Neutrophil (primary cell): ENCODE measurements around the gene FAM9B.
"Not testable (repeated sequence)": the region's sequence is repeated elsewhere in the genome, so short reads cannot be mapped to it uniquely, and the experiment has no call there.

Experiments
- H3K27ac ChIP-seq: fragments of 200-600 bp; sonication (generic); 2 replicates; pipeline ENCODE4 v1.5.1; 2016; ENCODE audit warnings: mild to moderate bottlenecking, moderate library complexity
- H3K27me3 ChIP-seq: fragments of 200-600 bp; sonication (generic); 2 replicates; pipeline ENCODE4 v1.6.0; 2016; ENCODE audit warnings: mild to moderate bottlenecking
- H3K36me3 ChIP-seq: fragments of 200-600 bp; sonication (generic); 2 replicates; pipeline ENCODE4 v1.5.1; 2017
- H3K4me1 ChIP-seq, 2 experiments: fragments of 200-600 bp in 1 of 2; sonication (generic) in 1 of 2; 1 replicate in 1 of 2; 2 replicates in 1 of 2; pipeline versions ENCODE4 v1.5.1 to v1.6.1; 2013 to 2016; ENCODE audit warnings: low read depth in 1 of 2, low read length in 1 of 2, mild to moderate bottlenecking in 1 of 2, moderate library complexity in 1 of 2; ENCODE audit not compliant: control insufficient read depth in 1 of 2, insufficient read depth in 1 of 2
- H3K4me3 ChIP-seq, 2 experiments: fragments of 200-600 bp in 1 of 2; sonication (generic) in 1 of 2; 1 replicate in 1 of 2; 2 replicates in 1 of 2; pipeline ENCODE4 v1.5.1; 2013 to 2016; ENCODE audit warnings: low read depth in 1 of 2, low read length in 1 of 2, mild to moderate bottlenecking in 1 of 2, moderate library complexity in 1 of 2
- H3K9me3 ChIP-seq: fragments of 200-600 bp; sonication (generic); 2 replicates; pipeline ENCODE4 v1.5.1; 2016
- TF ChIP-seq, protein P1 (sequence below): fragments of 200-600 bp; sonication (generic); IDR thresholded peaks from 2 replicates; pipeline ENCODE4 v1.5.1; 2016; ENCODE audit warnings: antibody characterized with exemption

FAM9B gene

DNA sequence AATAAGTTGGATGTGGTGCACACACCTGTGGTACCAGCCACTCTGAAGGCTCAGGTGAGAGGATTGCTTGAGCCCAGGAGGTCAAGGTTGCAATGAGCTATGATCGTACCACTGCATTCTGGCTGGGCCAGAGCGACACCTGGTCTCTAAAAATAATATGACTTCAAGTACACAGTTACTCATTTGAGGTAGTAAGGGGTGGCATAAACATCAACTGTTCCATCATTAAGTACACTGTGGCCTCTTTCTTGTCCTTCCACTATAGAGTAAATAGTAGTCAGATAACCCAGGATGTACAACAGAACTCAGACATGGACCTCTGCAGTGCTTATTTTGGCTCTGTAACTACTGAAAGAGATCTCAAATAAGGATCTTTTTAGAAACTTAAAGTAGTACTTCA lies 10.6 kb downstream of the FAM9B start:
- H3K4me1 ChIP-seq = no peaks in the 10 kb centered on the region
- TF ChIP-seq, protein P1, sequence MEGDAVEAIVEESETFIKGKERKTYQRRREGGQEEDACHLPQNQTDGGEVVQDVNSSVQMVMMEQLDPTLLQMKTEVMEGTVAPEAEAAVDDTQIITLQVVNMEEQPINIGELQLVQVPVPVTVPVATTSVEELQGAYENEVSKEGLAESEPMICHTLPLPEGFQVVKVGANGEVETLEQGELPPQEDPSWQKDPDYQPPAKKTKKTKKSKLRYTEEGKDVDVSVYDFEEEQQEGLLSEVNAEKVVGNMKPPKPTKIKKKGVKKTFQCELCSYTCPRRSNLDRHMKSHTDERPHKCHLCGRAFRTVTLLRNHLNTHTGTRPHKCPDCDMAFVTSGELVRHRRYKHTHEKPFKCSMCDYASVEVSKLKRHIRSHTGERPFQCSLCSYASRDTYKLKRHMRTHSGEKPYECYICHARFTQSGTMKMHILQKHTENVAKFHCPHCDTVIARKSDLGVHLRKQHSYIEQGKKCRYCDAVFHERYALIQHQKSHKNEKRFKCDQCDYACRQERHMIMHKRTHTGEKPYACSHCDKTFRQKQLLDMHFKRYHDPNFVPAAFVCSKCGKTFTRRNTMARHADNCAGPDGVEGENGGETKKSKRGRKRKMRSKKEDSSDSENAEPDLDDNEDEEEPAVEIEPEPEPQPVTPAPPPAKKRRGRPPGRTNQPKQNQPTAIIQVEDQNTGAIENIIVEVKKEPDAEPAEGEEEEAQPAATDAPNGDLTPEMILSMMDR = no peak

DNA sequence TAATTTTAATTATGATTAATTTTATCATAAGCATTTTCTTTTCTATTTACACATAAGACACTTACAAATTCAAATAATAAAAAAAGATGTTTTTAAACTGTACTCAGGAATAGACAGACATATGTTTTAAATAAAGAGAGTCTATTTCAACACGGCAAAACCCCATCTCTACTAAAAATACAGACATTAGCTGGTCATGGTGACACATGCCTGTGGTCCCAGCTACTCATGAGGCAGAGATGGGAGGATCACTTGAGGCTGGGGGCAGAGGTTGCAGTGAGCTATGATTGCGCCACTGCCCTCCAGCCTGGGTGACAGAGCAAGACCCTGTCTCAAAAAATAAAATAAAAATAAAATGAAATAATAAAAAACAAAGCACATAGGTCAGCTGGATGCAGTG lies 14.8 kb downstream of the FAM9B start:
- Histone ChIP-seq H3K4me1 (no peaks in the 10 kb centered on the region), H3K36me3 (no peaks in the 10 kb centered on the region), H3K9me3 (no peaks in the 10 kb centered on the region), H3K4me3 (no peak overlapping the region), H3K27ac (no peak overlapping the region), H3K27me3 (no peaks in the 10 kb centered on the region)
- TF ChIP-seq, protein P1 = no peak

More for the DNA sequence above, 10.6 kb downstream of the FAM9B start:
- Histone ChIP-seq H3K36me3 (no peaks in the 10 kb centered on the region), H3K9me3 (no peaks in the 10 kb centered on the region), H3K27ac (no peak overlapping the region), H3K27me3 (no peaks in the 10 kb centered on the region), H3K4me3 (no peak overlapping the region)

DNA sequence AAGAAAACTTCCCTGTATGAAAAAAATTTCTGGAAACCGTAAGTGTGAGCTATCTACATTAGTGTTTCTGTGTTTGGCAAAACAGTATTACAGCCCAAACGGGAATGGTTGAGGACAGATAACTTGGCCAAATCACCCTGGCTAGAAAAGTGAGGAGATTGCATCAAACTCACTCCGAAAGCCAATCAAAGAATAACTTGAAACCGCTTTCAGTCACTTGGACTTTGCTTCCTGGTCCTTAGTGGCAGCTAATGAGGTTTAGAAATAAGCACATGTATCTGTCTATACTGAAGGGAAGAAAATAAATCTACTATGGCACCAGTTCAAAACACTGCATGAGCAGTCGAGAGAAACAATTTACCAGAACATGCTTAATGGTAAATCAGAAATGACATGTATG lies 15.6 kb downstream of the FAM9B start:
- not testable (repeated sequence) for H3K27me3 ChIP-seq, H3K4me1 ChIP-seq, H3K36me3 ChIP-seq, H3K27ac ChIP-seq, H3K9me3 ChIP-seq, H3K4me3 ChIP-seq

DNA sequence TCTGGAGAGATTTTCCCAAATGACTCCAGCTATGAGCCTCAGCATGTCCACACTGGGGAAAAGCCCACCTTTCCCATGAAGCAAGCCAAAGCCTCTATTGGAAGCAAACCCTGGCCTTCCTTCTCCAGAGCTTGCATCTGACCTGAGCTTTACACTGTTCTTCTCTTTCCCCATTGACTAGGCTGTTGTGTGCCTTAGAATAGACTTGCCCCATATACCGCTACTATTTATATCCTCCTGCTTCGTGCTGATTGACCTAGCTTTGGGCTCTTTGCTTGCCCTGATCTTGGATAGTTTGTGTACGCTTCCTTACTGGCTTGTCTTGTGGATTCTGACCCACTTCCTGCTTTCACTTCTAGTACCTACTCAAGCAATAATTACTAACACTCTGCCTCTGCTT lies 30.9 kb downstream of the FAM9B start:
- Histone ChIP-seq H3K4me3 (no peak overlapping the region), H3K9me3 (no peaks in the 10 kb centered on the region), H3K4me1 (no peaks in the 10 kb centered on the region), H3K27me3 (no peaks in the 10 kb centered on the region), H3K36me3 (no peaks in the 10 kb centered on the region), H3K27ac (no peak overlapping the region)
- TF ChIP-seq, protein P1 = no peak

DNA sequence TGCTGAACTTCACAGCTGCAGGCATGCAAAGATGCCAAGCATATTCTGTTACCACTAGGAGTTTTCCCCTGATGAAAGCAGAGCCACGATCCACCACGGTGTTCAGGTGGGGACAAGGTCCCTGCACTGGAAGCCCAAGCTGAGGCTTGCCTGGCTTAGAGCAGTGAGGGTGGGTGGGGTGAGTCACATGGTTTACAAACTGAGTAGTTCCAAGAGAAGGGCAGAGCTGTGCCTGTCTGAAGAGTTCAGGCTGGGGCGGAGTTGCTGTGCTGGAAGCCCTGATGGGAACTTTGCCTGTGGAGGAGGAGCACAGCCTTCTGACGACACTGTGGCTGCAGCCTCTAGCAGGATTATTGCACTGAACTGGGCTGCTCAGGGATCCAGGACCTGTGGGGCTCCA lies 45.5 kb downstream of the FAM9B start:
- Histone ChIP-seq H3K27ac (no peak overlapping the region), H3K4me3 (no peak overlapping the region), H3K4me1 (no peaks in the 10 kb centered on the region), H3K9me3 (no peaks in the 10 kb centered on the region), H3K27me3 (no peaks in the 10 kb centered on the region), H3K36me3 (no peaks in the 10 kb centered on the region)
- TF ChIP-seq, protein P1 = no peak

DNA sequence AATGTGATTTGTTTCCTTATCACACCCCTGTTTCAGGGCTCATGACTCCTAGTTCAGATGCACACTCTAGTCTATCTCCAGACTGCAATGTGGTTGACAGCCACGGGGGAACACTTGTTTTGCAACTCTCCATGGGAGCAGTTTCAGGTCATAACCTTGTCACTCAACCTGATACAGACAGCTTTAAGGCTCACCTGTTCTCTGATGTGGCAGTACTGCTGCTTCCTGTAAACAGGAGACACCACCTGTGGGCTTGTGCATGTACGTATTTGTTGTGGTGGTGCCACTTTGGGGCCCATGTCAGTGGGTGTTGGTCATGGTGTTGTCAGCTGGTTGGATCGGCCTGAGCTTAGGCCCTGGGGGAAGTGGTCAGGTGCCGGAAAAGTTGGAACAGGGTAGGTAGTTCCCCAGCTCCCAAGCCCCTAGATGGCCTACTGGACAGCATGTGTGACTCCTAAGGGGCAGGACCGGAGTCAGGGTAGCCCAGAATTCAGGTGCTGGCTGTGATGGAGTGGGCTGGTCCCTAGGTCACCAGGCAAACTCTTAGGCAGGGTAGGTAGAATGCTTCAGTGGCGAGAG lies 46.2 kb downstream of the FAM9B start:
- Histone ChIP-seq H3K4me3 (no peak overlapping the region), H3K36me3 (no peaks in the 10 kb centered on the region), H3K27me3 (no peaks in the 10 kb centered on the region), H3K27ac (no peak overlapping the region), H3K4me1 (no peaks in the 10 kb centered on the region), H3K9me3 (no peaks in the 10 kb centered on the region)
- TF ChIP-seq, protein P1 = no peak
